C4-2B (cell line): ENCODE data around the gene DNAH12.

Experiments
- H3K27ac ChIP-seq: fragments of 450-650 bp; 2 replicates; pipeline ENCODE4 v1.5.1; 2017
- CTCF ChIP-seq: fragments of 450-650 bp; conservative IDR thresholded peaks from 2 replicates; pipeline ENCODE4 v1.5.1; 2017; ENCODE audit warnings: mild to moderate bottlenecking
- ZFX ChIP-seq: fragments of 450-650 bp; IDR thresholded peaks from 2 replicates; pipeline ENCODE4 v1.6.1; 2017

DNAH12 gene

GRCh38 chr3:57555738-57556458 lies 11.8 kb upstream of the DNAH12 start, which contains the start of gene PDE12:
TSS of gene PDE12 (plus strand) at chr3:57556274. CDS start at chr3:57556380, 106 bp downstream.
- TF ChIP-seq ZFX (peak; percentile 98; the same call in 1 of the 2 replicates), CTCF (no peak)
- H3K27ac ChIP-seq: peak within 1 kb of the TSS; percentile 87

- peak overlapping the region; percentile 87 for H3K27ac ChIP-seq
These were observed 11.2 kb upstream of the DNAH12 start for GRCh38 chr3:57555306-57555705.

GRCh38 chr3:57546616-57547015 lies 2.5 kb upstream of the DNAH12 start:
- no peak overlapping the region for H3K27ac ChIP-seq
- TF ChIP-seq CTCF (no peak), ZFX (no peak)

More at GRCh38 chr3:57555306-57555705, 11.2 kb upstream of the DNAH12 start:
- no peak for TF ChIP-seq ZFX

- TF ChIP-seq CTCF (no peak), ZFX (no peak)
- no peak overlapping the region for H3K27ac ChIP-seq
These were observed 1.6 kb upstream of the DNAH12 start for GRCh38 chr3:57545636-57546268.

- TF ChIP-seq ZFX (no peak), CTCF (no peak)
- H3K27ac ChIP-seq: no peak overlapping the region
These were observed 5.7 kb downstream of the DNAH12 start for GRCh38 chr3:57538465-57538864.

DNA sequence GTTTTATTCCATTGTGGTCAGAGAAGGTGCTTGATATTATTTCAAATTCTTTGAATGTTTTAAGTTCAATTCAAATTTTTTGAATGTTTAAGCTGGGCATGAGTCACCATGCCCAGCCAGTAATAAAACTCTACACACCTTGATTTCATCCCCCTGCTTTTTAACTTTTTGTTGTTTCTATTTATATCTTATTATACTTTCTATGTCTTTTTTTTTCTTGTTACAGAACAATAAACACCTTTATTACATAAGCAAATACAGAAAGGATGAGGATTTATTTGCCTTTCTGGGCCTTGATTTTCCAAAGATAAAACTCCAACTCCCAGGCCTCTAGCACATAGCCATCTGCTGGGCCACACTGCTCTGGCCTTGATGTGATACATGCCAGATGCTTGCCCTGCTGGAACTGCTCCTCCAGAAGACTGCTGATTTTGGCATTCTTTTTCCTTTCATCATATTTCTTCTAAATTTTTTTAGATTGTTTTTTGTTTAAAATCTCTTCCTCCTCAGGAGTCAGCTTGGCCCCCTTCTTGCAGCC lies 14.0 kb downstream of the DNAH12 start:
- no peak for TF ChIP-seq CTCF
- TF ChIP-seq ZFX: no peak
- H3K27ac ChIP-seq: peak overlapping the region; percentile 63

GRCh38 chr3:57518276-57518915 lies 25.7 kb downstream of the DNAH12 start:
- no peak for TF ChIP-seq CTCF
- no peak for TF ChIP-seq ZFX
- no peak overlapping the region for H3K27ac ChIP-seq
